ENCODE data around the gene CACNA1C.

Gene CACNA1C

DNA sequence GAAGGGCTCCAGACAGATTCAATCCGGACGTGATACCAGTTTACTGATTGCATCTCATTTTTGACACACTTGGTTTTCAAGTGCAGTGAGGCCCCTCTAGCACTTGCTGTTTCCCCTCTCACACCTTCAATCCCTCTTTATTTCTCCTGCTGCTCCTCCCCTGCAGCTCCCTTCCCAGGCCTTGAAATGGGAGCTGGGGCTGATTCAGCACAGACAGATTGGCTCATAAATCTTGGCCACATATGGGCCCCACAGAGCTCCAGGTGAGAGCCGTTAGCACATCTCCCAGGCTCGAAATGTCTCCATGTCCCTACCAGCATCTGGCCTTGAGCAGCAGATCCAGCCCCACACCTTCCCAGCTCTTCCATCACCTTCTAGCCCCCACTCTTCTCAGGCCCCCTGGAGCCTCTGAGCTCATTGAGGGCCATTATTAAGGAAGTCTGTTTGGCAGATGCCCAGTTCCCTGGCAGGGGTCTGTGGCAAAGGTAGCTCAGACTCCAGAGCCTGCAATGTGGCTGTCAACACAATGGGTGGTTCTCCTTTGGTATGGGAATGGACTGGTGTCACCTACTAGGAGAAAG, 521.7 kb downstream of the CACNA1C start:
- no peak for DNase-seq

DNA sequence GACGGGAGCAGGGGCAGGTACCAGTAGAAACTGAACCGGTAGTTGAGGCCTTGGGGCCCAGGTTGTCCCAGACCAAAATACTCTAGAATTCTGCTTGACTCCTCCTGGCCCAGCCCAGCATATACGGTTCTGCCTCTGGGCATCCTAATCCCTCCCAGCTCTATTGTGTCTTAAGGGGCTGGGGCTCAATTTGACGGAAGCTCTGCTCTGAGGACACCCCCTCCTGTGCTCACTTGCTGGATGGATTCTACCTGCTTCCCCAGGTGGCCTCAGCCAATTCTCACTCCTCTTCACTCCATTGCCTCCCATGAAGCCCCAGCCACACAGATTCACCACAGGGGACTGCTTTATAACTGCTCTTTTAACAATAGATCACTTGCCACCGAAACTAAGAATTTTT, 522.5 kb downstream of the CACNA1C start:
- DNase-seq, result no peak

DNA sequence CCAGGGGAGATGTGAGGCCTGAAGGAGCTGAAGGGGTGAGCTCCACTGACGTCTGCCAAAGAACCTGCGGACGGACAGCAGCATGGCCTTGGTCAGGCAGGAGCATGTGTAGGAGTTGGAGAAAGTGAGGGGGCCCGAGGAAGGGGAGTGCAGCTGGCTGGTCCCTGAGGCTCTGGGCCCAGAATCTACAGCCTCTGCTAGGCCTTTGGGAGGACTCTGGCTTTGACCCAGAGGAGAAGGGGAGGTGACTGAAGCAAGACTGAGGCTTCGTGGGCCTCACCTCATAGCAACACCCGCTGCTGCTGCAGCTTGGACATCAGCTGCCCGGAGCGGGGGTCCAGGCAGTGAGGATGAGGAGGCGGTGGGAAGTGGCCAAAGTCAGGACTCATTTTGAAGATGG, 525.4 kb downstream of the CACNA1C start:
- no peak for DNase-seq

DNA sequence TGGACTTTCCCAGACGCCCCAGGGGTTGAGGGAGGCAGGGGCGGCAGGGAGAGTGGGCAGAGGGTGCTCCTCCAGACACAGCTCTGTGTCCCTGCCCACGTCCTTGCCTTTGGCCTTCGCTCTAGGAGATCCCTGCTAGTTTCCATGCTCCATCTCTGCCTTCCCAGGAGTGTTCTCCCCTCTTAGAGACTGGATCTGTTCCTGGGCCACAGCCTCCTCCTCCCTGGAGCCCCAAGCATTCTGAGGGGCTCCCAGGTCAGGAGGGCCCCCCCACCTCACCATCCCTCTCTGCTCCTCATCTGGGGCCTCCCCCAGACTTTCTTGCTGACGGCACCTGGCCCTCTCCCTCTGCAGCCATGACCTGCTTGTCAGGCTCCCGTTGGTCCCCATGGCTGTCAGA, 526.0 kb downstream of the CACNA1C start:
- DNase-seq, result no peak

DNA sequence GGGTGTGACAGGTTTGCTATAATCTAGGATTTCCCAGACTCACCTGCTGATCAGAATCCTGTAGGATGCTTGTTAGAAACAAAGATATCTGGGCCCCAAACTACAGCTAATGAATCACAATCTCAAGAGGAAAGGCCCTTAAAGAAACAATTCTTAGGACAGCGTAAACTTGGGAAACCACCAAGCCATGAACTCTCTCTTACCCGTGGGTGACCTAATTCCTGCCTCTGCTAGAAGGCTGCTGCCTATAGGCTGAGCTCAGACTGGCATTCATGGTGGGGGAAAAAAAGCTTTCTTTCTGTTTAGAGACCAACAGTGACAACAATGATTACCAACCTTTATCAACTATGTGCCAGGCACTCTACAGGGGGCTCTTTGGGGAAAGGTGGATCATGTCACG, 528.0 kb downstream of the CACNA1C start:
- no peak for DNase-seq

DNA sequence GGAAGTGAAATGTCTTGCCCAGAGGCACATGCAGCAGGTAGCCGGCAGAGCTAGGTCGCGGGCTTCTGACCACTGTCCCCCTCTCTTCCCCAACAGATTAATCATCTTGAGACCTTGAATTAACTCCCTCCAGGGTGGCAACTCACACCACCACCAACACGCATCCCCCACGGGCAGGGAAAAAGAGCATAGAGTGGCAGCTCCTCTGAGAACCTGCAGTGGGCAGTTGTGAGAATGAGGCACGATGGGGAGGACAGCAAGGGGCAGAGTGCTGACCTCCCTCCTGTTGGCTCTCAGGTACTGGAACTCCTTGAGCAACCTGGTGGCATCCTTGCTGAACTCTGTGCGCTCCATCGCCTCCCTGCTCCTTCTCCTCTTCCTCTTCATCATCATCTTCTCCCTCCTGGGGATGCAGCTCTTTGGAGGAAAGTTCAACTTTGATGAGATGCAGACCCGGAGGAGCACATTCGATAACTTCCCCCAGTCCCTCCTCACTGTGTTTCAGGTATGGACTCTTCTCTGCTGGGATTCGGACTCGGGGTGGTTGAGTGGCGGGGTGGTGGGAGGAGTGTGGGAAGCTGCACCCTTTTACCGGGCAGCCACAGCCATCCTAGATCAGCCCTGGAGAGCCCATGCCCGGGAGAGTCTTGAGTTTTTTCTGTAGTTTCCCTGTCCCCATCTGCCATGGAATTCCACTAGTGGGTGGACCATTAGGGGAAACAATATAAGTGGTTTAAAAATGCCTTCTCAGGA, 528.7 kb downstream of the CACNA1C start:
- no peak for DNase-seq

DNA sequence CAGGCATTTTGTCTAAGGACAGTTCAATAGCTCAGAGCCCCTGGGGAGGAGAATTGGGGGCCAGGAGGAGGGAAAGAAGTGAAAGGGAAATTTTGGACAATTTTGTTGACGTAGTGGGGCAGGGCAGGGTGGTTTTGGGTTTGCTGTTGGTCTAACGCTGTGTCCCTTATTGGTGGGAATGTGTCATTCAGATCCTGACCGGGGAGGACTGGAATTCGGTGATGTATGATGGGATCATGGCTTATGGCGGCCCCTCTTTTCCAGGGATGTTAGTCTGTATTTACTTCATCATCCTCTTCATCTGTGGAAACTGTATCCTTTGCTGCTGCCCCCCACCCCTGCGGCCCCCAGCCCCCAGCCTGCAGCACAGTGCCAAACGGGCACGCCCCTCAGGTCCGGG, 529.8 kb downstream of the CACNA1C start:
- DNase-seq, result no peak

DNA sequence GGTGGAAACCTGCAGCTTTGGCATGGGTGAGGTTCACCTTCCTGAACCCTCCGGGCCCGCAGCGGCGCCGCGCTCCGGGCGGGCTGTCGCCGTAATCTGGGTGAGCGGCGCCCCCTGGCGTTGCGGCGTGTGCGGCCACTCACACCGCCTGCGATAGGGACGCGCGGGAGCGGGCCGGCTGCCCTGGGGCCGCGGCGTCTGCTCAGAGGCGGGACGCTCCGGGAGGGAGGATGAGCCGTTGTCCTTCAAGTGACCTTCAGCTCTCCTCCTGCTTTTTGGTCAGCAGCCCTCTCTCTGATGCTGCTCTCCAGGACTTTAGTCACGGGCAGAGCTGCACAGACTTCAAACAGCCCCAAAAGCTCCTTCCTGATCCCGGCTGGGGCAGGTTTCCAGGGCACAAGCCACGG, 530.3 kb downstream of the CACNA1C start:
- no peak for DNase-seq

DNA sequence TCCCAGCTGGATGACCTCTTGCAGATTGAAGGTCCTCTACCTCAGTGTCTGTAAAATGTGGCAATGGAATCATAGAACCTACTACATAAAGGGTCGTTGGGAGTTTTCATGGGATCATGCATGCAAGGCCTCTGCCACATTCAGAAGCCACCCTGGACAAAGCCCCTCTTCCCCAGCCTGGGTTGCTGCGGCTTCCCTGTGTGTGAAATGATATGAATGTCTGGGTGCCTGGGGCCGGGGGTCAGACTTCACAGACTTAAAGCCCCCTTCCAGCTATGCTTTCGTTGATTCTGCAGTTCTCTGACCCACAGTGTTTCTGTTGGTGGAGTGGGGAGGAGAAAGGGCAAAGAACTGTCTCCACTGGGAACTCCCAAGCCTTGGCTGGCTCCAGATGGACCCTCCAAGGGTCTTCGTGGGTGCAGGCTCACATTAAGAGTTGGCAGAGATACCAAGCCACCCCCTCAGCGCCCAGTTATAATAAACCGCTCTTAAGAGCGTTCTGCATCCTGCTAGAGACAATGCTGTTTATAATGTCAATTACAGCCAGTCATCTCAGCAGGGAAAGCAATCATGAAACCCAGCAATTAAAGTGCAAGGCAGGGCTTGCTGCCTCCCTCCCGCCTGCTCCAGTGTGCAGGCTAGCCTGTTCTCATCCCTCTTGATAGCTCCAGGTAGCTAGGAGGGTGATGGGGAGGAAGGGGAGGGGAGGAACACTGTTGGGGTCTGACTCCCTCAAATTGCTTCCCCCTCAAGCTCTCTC, 531.0 kb downstream of the CACNA1C start:
- no peak for DNase-seq

DNA sequence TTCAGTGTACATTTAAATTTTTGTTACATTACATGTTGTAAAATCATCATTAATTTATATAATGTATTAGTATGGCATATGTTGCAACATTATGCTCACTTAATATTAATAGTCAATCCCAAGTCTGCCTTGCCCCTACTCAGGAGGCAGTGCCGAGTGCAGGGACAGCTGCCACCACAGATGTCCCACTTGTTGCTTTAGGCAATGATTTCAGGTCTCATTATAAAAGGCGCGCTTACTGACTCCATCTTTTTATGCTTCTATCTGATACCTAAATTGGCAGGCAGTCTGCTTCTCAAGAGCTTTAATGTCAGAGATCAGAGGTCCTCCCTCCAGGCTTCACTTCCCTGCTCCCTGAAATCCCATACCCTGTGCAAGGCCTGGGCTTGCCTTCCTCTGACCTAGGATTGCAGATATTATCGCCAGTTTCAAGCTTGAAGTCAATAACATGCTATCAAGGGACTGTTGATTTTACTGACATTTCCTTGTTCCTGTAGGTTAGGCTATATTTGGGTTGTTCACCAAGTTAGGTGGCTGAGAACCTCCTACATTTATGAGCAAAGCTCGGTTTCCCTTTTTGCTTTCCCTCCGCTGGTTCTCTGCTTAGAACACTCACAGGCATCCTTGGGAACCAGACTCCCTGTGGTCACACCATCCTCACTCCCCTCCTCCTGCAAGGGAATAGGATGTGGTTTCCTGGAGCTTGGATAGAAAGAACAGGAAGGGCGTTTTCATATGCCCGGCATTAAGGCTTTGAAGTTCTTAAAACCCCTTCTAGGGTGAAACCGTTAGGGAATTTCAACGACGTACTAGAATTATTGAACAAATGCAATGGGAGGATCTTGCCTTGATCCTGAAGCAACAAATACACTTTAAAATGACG, 533.6 kb downstream of the CACNA1C start:
- no peak for DNase-seq

DNA sequence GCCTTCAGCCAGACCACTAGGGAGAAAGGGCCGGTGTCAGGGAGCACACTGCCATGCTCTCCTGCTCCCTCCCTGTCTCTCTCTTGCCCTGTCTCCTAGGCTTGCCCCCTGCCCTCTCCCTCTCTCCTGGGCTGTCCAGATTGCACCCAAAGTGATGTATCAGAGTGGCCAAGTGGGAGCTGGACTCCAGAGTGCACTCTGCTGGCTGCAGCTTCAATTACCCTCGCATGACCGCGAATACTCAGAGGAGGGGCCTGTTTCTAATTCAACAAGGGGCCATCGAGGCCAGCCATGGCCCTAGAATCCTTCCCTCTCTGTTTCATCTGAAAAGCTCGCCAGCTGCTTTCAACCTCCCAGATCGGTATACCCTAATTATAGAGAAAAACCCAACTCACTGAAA, 535.6 kb downstream of the CACNA1C start:
- DNase-seq, result no peak

DNA sequence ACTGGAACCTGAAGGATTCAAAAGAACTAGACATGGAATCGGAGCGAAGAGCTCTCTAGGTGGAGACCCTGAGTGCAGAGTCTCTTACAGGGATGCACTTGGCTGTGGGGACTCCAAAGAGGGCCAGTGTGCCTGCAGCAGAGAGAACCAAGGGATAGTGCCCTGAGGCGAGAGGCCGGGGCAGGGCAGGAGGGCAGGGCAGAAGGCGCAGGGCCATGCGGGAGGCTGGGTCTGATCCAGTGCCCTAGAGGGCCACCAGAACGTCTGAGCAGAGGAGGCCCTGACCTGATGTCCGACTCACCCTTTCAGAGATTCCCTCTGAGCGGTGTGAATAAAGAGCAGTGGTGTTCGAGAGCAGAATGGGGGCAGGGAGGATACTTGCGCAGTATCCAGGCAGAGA, 536.6 kb downstream of the CACNA1C start:
- no peak for DNase-seq

DNA sequence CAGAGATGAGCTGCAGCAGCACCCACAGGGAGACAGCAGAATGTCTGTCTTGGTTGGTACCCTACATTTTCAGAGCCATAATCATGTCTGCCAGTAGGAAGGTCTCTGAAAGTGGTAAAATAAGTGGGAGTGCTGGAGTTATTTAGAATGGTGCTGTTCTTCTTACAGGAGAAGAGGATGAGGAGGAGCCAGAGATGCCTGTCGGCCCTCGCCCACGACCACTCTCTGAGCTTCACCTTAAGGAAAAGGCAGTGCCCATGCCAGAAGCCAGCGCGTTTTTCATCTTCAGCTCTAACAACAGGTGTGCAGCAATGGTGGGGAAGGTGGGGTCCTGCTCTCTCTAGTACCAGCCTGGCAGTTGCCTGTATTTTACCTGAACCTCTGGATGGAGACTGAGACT, 540.3 kb downstream of the CACNA1C start:
- DNase-seq, result no peak

DNA sequence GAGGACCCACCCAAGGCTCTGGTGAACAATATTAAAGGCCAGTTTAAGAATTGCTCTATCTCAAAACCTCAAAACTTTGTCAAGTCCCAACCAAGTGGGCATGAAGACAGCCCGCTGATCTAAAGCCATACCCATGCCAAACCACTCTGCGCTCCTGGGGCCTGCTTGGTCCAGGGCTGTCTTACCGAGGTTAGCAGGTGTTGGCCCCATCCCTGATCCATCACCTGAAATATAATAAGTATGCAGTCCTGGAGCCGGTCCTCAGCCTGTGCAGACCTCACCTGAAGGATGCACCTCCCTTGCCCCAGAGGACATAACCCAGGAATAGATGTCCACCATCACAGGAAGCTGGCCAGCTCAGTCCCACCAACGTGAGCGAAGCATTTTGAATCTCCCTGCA, 543.7 kb downstream of the CACNA1C start:
- no peak for DNase-seq

DNA sequence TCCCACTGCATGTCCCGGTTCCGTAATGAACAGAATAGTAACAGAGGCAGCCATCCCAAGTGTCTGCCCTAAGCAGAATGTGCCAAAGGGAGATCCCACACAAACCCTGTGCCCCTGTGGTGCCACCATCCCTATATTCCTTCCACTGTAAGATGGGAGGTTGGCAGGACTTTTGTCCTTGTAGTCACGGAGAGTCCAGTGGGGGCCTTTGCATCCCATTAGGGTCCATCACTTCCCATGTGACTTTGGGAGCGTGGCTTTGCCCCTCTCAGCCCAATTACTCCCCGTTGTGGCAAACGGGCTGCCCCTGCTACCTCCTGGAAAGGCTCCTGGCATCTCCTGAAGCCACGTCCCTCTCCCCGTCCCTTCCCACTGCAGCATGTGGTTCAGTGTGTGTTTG, 552.5 kb downstream of the CACNA1C start:
- no peak for DNase-seq

DNA sequence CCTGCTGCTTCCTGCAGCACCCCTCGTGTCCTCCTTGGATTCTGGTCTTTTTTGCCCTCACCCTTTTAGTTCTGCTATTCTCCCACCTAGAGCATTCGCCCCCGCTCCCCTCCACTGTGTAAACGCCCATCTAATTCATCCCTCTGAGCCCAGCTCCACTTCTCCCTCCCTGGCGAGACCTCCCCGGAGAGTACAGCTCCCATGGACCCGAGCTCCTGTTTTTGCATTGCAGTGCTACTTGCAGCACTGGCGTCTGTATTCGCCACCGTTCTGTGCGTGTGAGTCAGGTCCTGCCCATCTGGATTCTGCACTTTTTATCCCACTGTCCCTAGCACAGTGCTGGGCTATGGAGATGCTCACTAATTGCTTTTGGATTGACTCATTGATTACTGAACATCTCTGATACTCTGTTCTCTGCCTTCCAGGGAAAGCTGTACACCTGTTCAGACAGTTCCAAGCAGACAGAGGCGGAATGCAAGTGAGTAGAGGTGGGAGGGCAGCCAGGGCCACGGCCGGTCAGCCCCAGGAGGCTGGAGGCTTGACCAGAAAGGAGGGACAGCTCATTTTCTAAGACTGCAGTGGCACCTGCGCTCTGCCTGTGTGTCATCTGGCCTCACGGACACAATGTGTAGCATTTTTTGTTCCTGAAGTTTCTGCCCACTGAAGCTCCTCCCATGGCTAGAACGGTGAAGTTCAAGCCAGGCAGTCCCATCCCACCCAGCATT, 553.6 kb downstream of the CACNA1C start:
- no peak for DNase-seq

DNA sequence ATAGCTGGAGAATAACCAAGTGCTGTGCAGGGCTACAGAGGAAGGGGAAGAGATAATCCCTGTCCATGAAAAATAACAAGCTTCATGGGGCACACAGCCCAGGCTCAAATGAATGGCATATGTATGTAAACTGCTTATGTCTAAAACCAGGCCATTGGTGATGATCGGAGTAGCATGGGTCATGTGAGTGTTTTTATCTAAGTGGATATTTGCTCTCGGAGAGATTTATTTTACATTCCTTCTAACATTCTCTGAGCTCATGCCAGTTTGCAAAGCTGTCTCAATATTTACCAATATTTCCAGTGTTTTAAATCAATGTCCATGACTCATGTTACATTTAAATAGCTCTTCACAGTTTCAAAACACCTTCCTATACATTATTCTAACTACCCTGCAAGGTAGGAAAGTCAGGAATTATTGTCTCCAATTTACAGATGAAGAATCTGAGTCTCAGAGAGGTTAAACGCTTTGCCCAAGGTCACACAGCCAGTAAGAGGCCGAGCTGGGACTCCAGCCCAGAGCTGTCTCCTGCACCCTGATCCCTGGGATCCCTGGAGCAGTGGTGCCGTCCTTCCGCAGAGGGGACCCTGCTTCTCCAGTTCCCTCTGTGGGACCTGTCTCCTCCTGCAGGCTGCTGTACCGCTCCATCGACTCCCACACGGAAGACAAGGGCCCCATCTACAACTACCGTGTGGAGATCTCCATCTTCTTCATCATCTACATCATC, 555.3 kb downstream of the CACNA1C start:
- DNase-seq, result no peak

DNA sequence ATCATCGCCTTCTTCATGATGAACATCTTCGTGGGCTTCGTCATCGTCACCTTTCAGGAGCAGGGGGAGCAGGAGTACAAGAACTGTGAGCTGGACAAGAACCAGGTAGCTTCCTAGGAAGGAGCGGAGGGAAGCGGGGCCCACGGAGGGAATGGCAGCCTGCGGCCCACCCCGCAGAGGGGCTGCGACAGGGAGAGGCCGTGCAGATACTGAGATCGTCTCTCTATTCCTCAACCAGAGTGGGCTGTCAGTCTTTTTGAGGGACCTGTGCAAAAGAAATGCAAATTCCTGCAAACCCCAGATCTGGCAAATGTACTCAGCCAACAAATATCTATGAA, 555.8 kb downstream of the CACNA1C start:
- DNase-seq, result no peak

DNA sequence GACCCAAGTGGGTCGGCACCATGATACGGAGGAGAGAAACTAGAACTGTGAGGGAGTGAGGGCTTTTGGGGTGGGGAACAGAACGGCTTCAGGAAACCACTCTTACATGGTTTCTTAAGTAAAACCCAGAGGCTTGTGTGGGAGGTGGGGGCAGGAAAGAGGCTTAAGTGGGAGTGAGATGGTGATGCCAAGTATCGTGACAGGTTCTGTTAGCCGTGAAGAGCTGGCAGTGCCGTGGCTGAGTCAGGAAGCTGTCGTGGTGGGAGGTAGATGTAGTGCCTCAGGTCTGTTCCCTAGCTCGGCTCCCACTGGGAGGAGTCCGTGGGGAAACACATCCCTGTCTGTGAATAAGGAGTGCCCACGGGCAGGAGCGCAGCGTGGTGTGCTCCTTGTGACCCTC, 556.2 kb downstream of the CACNA1C start:
- DNase-seq, result no peak

DNA sequence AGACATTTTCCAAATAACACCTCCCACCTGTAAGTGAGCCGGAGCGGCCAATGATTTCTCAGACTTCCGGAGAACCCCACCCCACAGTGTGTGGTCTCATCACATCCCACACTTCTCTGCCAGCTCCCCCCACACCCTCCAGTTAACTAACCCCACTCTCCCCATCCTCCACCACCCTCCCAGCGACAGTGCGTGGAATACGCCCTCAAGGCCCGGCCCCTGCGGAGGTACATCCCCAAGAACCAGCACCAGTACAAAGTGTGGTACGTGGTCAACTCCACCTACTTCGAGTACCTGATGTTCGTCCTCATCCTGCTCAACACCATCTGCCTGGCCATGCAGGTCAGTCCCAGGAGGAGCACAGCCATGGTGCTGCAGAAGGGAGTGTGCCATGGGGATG, 557.6 kb downstream of the CACNA1C start:
- no peak for DNase-seq

DNA sequence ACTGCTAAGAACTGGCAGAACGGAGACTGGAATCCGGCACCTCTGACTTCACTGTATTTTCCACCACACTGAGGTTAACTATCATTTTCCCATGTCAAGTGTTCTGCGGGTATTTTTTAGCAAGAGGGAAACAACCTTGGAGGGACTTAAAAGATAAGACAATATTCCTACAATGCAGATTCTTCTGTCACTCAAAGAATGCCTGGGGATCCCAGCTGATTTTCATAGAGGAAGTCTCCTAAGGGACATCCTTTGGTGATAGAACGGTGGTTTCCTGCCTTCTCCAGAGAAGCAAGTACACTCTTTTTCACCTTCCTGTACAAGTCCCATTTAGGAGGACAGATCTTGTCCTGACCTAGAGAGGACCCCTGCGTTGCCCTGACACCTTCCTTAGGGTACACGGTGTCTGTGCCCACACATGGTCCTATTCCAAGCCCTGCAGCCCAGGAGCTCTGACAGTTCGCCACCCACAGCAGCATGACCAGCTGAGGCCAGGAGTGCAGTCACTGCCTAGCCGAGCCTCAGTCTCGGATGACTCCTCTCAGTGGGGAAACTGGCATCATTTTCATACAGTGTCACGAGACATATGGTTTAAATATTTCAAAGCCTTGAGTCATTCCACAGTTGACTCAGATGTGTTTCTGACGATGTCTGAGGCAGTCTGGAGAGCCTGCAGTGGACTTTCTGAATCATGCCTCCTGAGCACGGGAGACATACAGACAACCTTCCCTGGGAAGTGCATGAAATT, 560.7 kb downstream of the CACNA1C start:
- DNase-seq, result no peak

Measured in stimulated activated naive CD4-positive, alpha-beta T cell treated with Interleukin-2 at 50 U/mL for 16 hours (primary cell).